GM12801 (cell line): Measurements from ENCODE around the gene CENPN.

ENCODE experiments used
- TF ChIP-seq, protein P1 (sequence below): IDR thresholded peaks from one replicate; pipeline ENCODE4 v1.5.1; 2011; ENCODE audit warnings: control low read depth; ENCODE audit not compliant: insufficient read length; ENCODE audit errors: extremely low read depth

CENPN gene

GRCh38 chr16:81070979-81071378, 64.0 kb downstream of the CENPN start:
- TF ChIP-seq, protein P1, sequence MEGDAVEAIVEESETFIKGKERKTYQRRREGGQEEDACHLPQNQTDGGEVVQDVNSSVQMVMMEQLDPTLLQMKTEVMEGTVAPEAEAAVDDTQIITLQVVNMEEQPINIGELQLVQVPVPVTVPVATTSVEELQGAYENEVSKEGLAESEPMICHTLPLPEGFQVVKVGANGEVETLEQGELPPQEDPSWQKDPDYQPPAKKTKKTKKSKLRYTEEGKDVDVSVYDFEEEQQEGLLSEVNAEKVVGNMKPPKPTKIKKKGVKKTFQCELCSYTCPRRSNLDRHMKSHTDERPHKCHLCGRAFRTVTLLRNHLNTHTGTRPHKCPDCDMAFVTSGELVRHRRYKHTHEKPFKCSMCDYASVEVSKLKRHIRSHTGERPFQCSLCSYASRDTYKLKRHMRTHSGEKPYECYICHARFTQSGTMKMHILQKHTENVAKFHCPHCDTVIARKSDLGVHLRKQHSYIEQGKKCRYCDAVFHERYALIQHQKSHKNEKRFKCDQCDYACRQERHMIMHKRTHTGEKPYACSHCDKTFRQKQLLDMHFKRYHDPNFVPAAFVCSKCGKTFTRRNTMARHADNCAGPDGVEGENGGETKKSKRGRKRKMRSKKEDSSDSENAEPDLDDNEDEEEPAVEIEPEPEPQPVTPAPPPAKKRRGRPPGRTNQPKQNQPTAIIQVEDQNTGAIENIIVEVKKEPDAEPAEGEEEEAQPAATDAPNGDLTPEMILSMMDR, result no peak

GRCh38 chr16:81071805-81072204, 64.8 kb downstream of the CENPN start:
- TF ChIP-seq, protein P1, result no peak

DNA sequence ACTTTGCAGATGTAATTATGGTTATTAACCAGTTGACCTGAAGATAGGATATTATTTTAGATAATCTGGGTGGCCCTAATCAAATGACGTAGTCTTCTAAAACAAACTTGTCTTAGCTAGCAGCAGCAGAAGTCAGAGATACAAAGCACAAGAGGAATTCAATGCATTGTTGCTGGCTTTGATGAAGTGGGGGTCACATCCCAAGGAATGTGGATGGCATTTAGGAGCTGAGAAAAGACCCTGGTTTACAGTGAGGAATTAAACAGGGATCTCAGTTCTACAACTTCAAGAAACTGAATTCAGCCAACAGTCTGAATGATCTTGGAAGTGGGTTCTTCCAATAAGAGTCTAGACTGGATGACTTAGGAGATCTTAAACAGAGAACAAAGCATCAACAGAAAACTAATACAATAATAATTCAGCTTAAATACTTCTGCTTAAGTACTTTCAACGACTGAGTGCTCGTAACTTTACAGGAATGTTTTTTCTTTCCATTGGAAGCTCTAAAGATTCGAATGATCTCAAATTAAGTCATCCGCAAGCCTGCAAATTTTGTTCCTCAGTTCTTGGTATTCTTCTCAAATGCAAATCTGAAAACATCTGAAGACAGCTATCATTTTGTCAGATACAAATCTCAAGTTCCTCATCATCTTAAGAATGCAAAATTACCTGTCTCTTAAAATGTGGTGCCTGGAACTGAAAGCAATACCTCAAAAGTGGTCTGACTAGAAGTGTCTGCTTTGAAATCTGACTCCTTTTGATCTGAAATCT, 66.7 kb downstream of the CENPN start:
- TF ChIP-seq, protein P1, result no peak

- TF ChIP-seq, protein P1, result no peak
Observed at GRCh38 chr16:81076566-81077075, 69.6 kb downstream of the CENPN start.

- TF ChIP-seq, protein P1, result no peak
Observed at GRCh38 chr16:81077076-81077940, 70.3 kb downstream of the CENPN start, which contains the start of gene C16orf46. Gene C16orf46 (minus strand): TSS chr16:81077238. CDS start chr16:81063955, 13,283 bp downstream.

DNA sequence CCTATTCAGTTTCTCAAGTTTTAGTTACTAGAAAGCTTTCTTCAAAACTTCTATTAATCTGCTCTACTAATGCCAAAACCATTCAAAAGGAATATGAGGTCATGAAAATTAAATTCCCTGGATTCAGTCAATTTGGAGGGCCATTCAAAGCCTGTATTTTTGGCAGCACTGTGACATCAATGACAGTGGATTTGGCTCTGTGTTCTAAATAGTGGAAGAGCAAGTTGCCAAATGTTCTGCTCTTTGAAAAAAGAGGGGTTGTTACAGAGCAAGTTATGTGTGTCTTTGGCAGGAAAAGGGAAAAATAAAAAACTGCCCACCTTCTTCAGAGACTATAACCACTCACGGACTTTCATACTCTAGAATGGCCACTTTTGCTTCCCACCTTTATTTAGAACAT, 73.2 kb downstream of the CENPN start:
- TF ChIP-seq, protein P1, result no peak

GRCh38 chr16:81081014-81081413, 74.0 kb downstream of the CENPN start:
- TF ChIP-seq, protein P1, result no peak
